Stimulated activated CD4-positive, alpha-beta T cell treated with anti-CD3 and anti-CD28 coated beads, Interleukin-4, amount 100 ng/mL, for 24 hours (primary cell): ENCODE data around the gene COL4A2.

ENCODE experiments used
- DNase-seq: peaks from one replicate; pipeline ENCODE4 v3.0.0-alpha.2; 2020

Gene COL4A2

GRCh38 chr13:110503979-110504499 lies 197.0 kb downstream of the COL4A2 start:
- DNase-seq: no peak

DNA sequence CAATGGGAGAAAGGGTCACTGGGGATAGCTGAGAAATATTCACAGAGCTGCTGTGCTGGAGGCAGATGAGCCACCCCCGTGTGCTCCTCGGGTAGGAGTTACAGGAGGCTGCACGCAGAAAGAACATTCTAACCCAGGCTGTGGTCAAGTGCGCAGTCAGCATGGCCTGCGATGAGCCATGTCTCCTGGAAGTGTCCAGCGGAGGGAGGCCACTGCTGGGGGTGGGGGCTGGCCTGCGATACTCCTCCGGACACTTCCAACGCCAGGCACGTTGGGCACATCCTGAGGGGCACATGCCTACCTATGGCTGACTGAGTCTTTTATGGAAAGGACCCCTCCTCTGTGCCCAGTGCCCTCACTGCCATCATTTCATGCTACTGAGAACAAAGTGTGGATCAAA lies 198.5 kb downstream of the COL4A2 start:
- DNase-seq: no peak

- no peak for DNase-seq
These were observed 199.3 kb downstream of the COL4A2 start for GRCh38 chr13:110506396-110506795.

- no peak for DNase-seq
These were observed 199.9 kb downstream of the COL4A2 start for GRCh38 chr13:110506859-110507566.

GRCh38 chr13:110507678-110508381 lies 200.7 kb downstream of the COL4A2 start:
- no peak for DNase-seq

DNA sequence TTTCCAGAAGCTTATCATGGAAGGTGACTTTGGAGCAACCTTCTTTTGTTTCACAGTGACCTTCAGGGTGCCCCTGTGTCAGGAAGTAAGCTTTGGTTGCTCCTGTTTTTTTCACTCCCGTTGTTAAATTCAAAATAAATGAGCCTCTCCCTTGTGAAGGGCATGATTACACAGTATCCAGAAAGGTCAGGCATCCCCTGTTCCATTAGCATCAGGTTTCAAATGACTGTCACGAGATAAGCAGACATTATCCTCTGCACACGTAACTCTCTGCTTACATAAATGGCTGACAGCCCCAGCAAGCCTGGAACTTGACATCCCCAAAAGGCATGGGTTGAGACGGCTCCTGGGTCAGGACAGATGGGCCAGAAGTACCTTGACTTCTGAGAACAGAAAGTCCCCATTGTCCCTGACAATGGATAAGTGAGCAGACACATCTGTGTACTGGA lies 202.4 kb downstream of the COL4A2 start:
- no peak for DNase-seq

DNA sequence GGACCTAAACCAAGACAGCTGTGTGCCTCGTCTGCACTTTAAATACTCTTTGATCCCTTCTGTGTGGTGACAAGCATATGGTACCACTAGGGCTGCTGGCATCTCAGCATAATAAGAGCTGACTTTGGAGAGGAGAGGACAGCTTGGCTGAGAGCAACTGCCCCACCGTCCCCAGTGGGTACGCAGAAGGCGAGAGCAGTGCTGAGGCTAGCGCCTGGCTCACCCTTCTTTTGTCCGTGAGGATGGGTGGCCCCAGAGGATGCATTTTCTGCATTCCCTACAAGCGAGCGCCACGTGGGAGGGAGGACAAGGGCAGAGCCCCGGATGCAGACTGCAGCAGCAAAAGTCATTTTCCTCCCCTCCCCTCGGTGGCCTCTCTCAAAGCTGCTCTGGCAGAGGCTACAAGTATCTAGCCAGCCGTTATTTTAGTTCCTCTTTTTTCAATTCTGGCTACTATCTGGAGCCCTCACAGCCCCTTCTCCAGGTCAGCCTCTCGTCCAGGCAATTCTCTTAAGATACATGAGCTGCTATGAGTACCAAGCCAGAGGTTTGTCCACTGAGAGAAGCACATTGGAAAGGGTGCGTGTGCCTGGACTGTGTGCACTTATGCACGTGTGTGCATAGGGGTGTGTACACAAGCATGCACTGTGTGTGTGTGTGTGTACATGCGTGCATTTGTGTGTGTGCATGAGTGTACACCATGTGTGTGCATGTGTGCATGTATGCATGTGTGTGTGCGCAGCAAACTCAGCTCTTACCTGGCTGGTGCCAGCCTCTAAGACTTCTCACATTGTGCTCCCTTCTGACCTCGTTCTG lies 203.1 kb downstream of the COL4A2 start:
- DNase-seq: no peak

GRCh38 chr13:110511509-110512181 lies 204.6 kb downstream of the COL4A2 start:
- DNase-seq: no peak

DNA sequence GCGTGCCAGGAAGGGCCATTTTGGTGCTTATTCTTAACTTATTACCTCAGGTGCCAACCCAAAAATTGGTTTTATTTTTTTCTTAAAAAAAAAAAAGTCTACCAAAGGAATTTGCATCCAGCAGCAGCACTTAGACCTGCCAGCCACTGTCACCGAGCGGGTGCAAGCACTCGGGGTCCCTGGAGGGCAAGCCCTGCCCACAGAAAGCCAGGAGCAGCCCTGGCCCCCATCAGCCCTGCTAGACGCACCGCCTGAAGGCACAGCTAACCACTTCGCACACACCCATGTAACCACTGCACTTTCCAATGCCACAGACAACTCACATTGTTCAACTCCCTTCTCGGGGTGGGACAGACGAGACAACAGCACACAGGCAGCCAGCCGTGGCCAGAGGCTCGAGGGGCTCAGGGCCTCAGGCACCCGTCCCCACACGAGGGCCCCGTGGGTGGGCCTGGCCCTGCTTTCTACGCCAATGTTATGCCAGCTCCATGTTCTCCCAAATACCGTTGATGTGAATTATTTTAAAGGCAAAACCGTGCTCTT lies 205.2 kb downstream of the COL4A2 start:
- DNase-seq: no peak

GRCh38 chr13:110516500-110516899 lies 209.4 kb downstream of the COL4A2 start:
- DNase-seq: no peak

DNA sequence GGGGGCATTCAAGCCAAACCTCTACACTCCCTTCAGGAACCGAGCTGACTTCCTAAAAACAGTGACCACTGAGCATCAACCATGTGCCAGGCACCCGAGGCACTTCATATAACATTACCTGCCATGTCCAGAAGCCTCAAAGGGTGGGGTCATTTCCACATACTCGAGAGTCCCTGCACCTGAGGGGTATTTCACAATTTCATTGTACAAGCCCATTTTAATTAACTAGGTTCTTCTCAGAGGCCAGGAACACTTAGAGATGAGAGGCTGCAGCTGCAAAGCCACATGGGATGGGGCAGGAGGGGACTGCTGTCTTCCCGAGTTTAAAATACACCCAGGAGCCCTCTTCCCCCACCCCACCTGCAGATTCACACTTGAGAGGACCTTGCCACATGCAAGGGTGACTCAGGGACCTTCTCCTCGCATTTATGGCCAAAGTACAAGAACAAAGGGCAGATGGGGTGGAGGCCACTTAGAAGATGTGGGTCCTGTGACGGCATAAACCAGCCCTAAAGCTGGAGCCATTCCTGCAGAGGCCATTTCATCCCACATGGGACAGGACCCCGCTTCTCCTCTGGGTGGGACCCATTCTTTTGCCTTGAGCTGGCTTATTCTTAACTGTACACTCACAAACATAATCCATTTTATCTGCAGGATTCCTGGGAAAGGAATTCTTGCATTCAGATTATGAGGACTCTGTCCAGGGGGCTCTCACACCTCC lies 210.6 kb downstream of the COL4A2 start:
- no peak for DNase-seq

GRCh38 chr13:110518226-110518525 lies 211.1 kb downstream of the COL4A2 start:
- DNase-seq: no peak

GRCh38 chr13:110518571-110518970 lies 211.5 kb downstream of the COL4A2 start:
- no peak for DNase-seq

GRCh38 chr13:110519046-110519445 lies 212.0 kb downstream of the COL4A2 start:
- no peak for DNase-seq

- DNase-seq: no peak
These were observed 212.4 kb downstream of the COL4A2 start for GRCh38 chr13:110519506-110519905.

- DNase-seq: no peak
These were observed 213.6 kb downstream of the COL4A2 start for GRCh38 chr13:110520431-110521295.

DNA sequence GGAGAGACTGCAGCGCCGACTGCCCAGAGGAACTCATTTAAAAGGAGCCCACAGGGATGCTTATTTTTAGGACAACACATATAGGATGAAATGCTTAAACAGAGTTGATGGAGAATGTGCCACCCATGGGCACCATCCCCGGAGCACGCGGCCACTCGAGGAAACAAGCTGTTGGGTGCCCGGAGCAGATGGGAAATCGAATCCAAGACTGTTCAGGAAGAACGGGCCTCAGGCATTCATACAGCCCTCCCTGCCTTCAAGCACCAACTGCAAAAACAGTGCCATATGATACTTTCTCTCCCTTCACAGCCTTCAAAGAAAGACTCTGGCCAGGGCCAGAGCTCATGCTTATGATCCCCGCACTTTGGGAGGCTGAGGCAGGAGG lies 214.2 kb downstream of the COL4A2 start:
- no peak for DNase-seq

GRCh38 chr13:110521946-110522345 lies 214.9 kb downstream of the COL4A2 start:
- no peak for DNase-seq

GRCh38 chr13:110522721-110523120 lies 215.6 kb downstream of the COL4A2 start:
- no peak for DNase-seq

- no peak for DNase-seq
These were observed 216.1 kb downstream of the COL4A2 start for GRCh38 chr13:110523180-110523579.
